Measurements from ENCODE around the gene LZTR1.
"Not testable (repeated sequence)": the region's sequence is repeated elsewhere in the genome, so short reads cannot be mapped to it uniquely, and the experiment has no call there.

LZTR1 gene

GRCh38 chr22:20966883-20967696, 15.0 kb upstream of the LZTR1 start, which contains the start of gene AIFM3:
Gene AIFM3, plus strand, starts transcription at chr22:20967255. Its CDS starts 690 bp downstream, at chr22:20967945.
- DNase-seq, result no peak

DNA sequence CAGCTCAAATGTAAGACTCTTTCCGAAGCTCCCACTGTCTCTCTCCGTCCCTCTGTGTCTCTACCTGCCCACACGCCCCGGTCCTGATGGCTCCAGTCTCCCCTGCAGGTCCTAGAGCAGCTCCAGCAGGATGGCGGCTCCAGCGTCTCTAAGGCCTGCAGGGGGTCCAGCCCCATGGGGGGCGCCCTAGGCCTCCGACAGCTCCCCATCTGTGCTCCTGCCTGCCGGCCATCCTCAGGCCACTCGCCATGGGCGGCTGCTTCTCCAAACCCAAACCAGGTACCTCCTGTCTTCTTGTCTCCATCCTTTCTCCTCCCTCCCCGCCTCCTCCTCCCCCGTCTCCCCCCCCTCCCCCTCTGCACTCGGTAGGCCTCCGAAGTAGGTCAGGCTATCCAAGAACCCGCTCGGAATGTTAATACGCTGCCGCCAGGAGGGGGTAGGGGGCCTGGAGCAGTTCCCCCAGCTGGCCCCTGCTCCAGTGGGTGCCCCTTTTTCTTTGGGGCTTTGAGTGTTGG, 14.3 kb upstream of the LZTR1 start:
- DNase-seq, result no peak

GRCh38 chr22:20968281-20968977, 13.7 kb upstream of the LZTR1 start:
- DNase-seq, result no peak

- no peak for DNase-seq
Measured at GRCh38 chr22:20970939-20971657, 11.0 kb upstream of the LZTR1 start.

DNA sequence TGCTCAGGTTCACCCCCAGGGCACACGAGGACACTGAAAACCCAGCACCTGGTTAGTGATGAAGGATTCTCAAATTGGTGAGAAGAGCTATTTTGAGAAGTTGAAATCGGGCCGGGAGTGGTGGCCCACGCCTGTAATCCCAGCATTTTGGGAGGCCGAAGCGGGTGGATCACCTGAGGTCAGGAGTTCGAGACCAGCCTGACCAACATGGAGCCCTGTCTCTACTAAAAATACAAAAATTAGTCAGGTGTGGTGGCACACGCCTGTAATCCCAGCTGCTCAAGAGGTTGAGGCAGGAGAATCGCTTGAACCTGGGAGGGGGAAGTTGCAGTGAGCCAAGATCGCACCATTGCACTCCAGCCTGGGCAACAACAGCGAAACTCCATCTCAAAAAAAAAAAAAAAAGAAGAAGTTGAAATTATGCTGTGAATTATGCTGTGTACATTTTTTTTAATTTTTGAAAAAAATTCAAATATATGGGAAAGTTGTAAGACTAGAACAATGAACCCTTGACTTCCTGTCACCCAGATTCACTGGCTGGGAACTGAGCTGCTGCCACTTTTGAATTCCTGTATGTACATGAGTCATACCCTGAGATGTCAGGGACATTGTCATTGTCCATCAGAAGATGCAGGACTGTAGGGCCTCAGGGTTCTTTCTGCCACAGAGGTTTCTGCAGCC, 9.9 kb upstream of the LZTR1 start:
- not testable (repeated sequence) for DNase-seq

DNA sequence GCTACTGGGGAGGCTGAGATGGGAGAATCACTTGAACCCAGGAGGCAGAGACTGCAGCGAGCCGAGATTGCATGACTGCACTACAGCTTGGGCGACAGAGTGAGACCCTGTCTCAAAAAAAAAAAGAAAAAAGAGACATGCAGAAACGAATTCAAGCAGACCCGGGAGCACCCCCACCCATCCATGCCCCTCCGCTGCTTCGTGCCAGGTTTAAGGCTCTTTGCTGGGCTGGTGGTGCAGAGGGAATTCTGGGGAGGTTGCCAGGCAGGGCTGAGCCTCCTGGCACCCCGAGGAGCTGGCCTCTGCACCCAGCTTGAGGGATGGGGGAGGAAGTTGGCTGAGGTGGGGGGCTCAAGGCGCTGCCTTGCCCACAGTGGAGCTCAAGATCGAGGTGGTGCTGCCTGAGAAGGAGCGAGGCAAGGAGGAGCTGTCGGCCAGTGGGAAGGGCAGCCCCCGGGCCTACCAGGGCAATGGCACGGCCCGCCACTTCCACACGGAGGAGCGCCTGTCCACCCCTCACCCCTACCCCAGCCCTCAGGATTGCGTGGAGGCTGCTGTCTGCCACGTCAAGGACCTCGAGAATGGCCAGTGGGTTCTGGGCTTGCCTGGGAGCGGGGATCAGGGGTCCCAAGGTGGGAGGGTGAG, 9.0 kb upstream of the LZTR1 start:
- DNase-seq, result no peak

- DNase-seq, result no peak
Measured at GRCh38 chr22:20973634-20974286, 8.3 kb upstream of the LZTR1 start.

GRCh38 chr22:20974336-20974955, 7.7 kb upstream of the LZTR1 start:
- DNase-seq, result no peak

DNA sequence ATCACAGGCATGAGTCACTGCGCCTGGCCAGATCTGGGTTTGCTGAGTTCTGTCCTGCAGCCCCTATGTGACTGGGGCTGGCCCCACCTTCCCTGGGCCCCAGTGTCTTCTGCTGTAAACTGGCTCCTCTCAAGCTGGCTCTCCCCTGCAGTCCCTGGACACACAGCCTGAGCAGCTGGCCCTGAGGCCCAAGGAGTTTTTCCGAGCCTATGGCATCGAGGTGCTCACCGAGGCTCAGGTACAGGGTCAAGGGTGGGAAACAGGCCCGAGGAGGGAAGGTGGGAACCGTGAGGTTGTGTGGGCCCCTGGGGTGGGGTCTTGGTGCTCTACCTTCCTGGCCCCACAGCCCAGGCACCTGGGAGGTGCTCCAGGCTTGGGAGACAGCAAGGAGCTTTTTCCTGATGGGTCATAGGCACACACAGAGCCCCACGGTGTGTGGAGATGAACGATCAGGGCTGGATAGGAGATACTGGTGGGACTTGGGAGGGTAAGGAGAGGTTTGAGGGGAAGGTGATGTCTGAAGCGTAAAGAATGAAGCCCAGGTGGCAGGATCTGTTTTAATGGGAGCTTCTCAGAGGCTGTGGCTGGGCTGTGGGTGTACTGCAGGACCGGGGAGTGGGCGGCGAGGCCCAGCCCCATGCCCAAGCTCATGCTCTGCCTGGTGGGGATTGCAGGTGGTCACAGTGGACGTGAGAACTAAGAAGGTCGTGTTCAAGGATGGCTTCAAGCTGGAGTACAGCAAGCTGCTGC, 6.4 kb upstream of the LZTR1 start:
- no peak for DNase-seq

- DNase-seq, result no peak
Measured at GRCh38 chr22:20976291-20976877, 5.7 kb upstream of the LZTR1 start.

DNA sequence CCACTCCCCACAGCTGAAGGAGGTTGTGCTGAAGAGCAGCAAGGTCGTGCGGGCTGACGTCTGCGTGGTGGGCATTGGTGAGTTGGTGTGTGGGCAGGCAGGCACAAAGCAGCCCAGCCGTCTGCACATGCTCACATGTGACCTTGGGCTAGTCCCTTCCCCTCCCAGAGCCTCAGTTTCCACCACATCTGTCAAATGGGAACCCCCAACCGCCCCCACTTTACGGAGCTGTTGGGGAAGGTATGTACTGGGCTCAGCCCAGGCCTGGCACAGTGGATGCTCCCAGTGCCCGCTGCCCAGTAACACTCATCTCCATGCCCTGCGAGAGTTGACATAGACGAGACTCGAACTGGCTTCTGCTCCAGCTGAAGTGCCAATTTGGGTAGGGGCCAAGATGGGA, 5.1 kb upstream of the LZTR1 start:
- DNase-seq, result no peak

DNA sequence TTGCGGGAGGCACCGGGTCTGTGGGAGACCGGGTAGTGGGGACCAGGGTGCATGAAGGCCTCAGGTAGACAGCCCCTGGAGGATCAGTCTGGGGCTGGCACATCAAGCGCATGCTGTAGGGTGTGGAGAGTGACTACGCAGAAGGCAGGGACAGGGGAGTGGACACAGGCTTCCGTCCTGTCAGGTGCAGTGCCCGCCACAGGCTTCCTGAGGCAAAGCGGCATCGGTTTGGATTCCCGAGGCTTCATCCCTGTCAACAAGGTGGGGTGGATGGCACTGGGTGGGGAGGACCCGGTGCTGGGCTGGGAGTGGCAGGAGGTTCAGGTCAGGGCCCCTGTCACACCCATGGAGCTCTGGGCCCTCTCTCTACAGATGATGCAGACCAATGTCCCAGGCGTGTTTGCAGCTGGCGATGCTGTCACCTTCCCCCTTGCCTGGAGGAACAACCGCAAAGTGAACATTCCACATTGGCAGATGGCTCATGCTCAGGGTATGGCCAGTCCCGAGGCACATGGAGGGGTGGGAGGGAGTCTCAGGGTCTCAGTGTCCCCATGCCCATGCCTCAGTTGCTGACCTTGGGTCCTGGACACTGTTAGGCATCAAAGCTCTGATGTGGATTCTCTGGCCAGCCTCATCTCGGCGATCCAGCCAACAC, 4.5 kb upstream of the LZTR1 start:
- no peak for DNase-seq

GRCh38 chr22:20978419-20978818, 3.7 kb upstream of the LZTR1 start:
- no peak for DNase-seq

GRCh38 chr22:20979243-20979809, 2.8 kb upstream of the LZTR1 start:
- DNase-seq, result no peak

- no peak for DNase-seq
Measured at GRCh38 chr22:20979940-20980453, 2.1 kb upstream of the LZTR1 start.

- no peak for DNase-seq
Measured at GRCh38 chr22:20980523-20980922, 1.6 kb upstream of the LZTR1 start.

- DNase-seq, result no peak
Measured at GRCh38 chr22:20980938-20981722, 967 bp upstream of the LZTR1 start.

DNA sequence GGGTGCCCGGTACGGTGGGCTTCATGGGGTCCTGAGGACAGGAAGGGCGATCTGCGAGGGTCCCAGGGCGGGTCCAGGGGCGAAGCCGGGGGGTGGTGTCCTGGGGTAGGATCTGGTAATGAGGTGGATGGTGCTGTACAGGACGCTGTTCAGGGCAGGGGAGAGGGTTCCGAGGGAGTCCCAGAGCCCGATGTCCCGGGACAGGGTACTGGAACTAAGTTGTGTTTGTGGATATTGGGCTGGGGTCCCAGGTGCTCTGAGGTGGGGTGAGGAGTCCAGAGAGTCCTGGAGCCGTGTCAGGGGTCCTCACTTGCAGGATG, 426 bp downstream of the LZTR1 start:
- no peak for DNase-seq
